GM12878 (cell line): ENCODE data around the gene PAX5. TPM values are rescaled to one million over a fixed set of nuclear protein-coding genes. Genes with fewer than 3 reads are reported as not detected.

ENCODE experiments used
- ATAC-seq: fragments of 200-7000 bp; cut with Tn5 transposase; 3 replicates; pipeline ENCODE4 v1.9.1; 2020; ENCODE audit warnings: mild to moderate bottlenecking, moderate library complexity
- BruUV-seq: library from RNA; stranded (reverse); fragments of 400-500 nt; replicated peaks from 2 replicates; lab custom pipeline; 2021; lab: Mats Ljungman, UMichigan
- CTCF ChIA-PET: fragments of 300-600 bp; sonication (Branson Sonifier 250); formaldehyde crosslinking; extraction: SDS; loops from one replicate; lab custom pipeline; 2021; ENCODE audit warnings: inconsistent platforms; lab: Yijun Ruan, JAX
- POLR2A ChIA-PET: fragments of 350-600 bp; formaldehyde crosslinking; extraction: SDS; loops from one replicate; lab custom pipeline; 2021; ENCODE audit warnings: inconsistent platforms; lab: Charles Lee
- RAD21 ChIA-PET: fragments of 300-600 bp; sonication (Branson Sonifier 250); formaldehyde crosslinking; loops from one replicate; lab custom pipeline; 2023; ENCODE audit warnings: antibody characterized with exemption; ENCODE audit not compliant: unreplicated experiment; lab: Charles Lee
- SMC1A ChIA-PET: fragments of 300-600 bp; sonication (Branson Sonifier 250); formaldehyde crosslinking; loops from one replicate; lab custom pipeline; 2023; ENCODE audit not compliant: unreplicated experiment, uncharacterized antibody; lab: Charles Lee
- DNase-seq: peaks from one replicate; pipeline ENCODE4 v3.0.0-alpha.2; 2011; ENCODE audit warnings: low read depth, low spot score
- FAIRE-seq: peaks from 3 replicates; lab custom pipeline; 2011; peaks lifted over from hg19 to GRCh38; lab: Jason Lieb, UNC
- H2AFZ ChIP-seq: 2 replicates; pipeline ENCODE4 v1.6.0; 2011; ENCODE audit warnings: low read depth, low read length, control low read depth; ENCODE audit not compliant: control insufficient read depth
- H3K27ac ChIP-seq: 2 replicates; pipeline ENCODE4 v1.5.1; 2011; ENCODE audit warnings: control low read depth; ENCODE audit not compliant: control insufficient read depth, insufficient read depth
- H3K27me3 ChIP-seq, 2 experiments: replicated peaks in 1 of 2; 2 replicates each; pipeline versions ENCODE4 v1.6.0 to v1.6.1; 2011; ENCODE audit warnings: low read length in 1 of 2; ENCODE audit not compliant: control insufficient read depth in 2 of 2, insufficient read depth in 2 of 2
- H3K36me3 ChIP-seq, 2 experiments: 2 replicates each; pipeline ENCODE4 v1.5.1; 2011; ENCODE audit warnings: low read length in 1 of 2; ENCODE audit not compliant: control insufficient read depth in 2 of 2, insufficient read depth in 2 of 2
- H3K4me1 ChIP-seq: 2 replicates; pipeline ENCODE4 v1.6.1; 2011; ENCODE audit warnings: mild to moderate bottlenecking, low read length, moderate library complexity, mixed read lengths; ENCODE audit not compliant: control insufficient read depth, insufficient read depth
- H3K4me2 ChIP-seq: 2 replicates; pipeline ENCODE4 v1.6.0; 2011; ENCODE audit warnings: control low read depth; ENCODE audit not compliant: control insufficient read depth, insufficient read depth
- H3K4me3 ChIP-seq: fragments of 200-600 bp; sonication (generic); 2 replicates; pipeline ENCODE4 v1.5.1; 2016
- H3K79me2 ChIP-seq: 2 replicates; pipeline ENCODE4 v1.6.0; 2011; ENCODE audit warnings: low read length; ENCODE audit not compliant: control insufficient read depth, insufficient read depth
- H3K9ac ChIP-seq: 2 replicates; pipeline ENCODE4 v1.8.0; 2011; ENCODE audit warnings: low read length, control low read depth, mixed read lengths; ENCODE audit not compliant: control insufficient read depth, insufficient read depth
- H3K9me3 ChIP-seq: replicated peaks from 3 replicates; pipeline ENCODE4 v1.5.1; 2011; ENCODE audit warnings: mild to moderate bottlenecking, low read length; ENCODE audit not compliant: control insufficient read depth, insufficient read depth
- H4K20me1 ChIP-seq: 2 replicates; pipeline ENCODE4 v1.6.0; 2011; ENCODE audit not compliant: control insufficient read depth, insufficient read depth
- E2F4 ChIP-seq: IDR thresholded peaks from 2 replicates; pipeline ENCODE4 v1.6.1; 2012; ENCODE audit warnings: low read depth, low read length, improper control_type of control experiment
- MXI1 ChIP-seq: fragments of 150-350 bp; IDR thresholded peaks from 2 replicates; pipeline ENCODE4 v1.6.1; 2011; ENCODE audit warnings: low read depth, mild to moderate bottlenecking, inconsistent platforms, low read length, improper control_type of control experiment
- SIX5 ChIP-seq: IDR thresholded peaks from 2 replicates; pipeline ENCODE4 v1.6.1; 2011; ENCODE audit warnings: mild to moderate bottlenecking, low read depth, low read length, moderate library complexity; ENCODE audit not compliant: severe bottlenecking
- SUPT20H ChIP-seq: IDR thresholded peaks from 2 replicates; pipeline ENCODE4 v1.6.1; 2011; ENCODE audit warnings: low read depth, mild to moderate bottlenecking, low read length, moderate library complexity, borderline replicate concordance; ENCODE audit not compliant: control insufficient read depth
- WGBS: methylation state at CpG from one replicate; pipeline ENCODE4 v1.1.6; 2016; ENCODE audit warnings: low lambda C conversion rate; ENCODE audit not compliant: insufficient replicate concordance, insufficient coverage; ENCODE audit errors: missing lambda C conversion rate; 5-methylcytosine and 5-hydroxymethylcytosine counted together
- in situ Hi-C: fragments of 300-500 bp; cut with MboI; formaldehyde crosslinking; loops from 9 replicates; pipeline ENCODE4 v1.14.3; 2018; ENCODE audit warnings: mixed read lengths
- intact Hi-C: fragments of 100-400 bp; cut with micrococcal nuclease; formaldehyde crosslinking; loops from one replicate; pipeline ENCODE4 v1.14.2; 2022; ENCODE audit not compliant: unreplicated experiment
- polyA plus RNA-seq, 11 experiments: library from polyadenylated mRNA; depleted of rRNA in 4 of 11; unstranded in 6 of 11; stranded (reverse) in 5 of 11; fragments of >200 nt; fragmentation: Nextera tagmentation in 4 of 11; fragmentation: Illumina TruSeq in 1 of 11; extraction: Ambion mirVana in 4 of 11; extraction: Trizol in 1 of 11; gene quantifications; 1 replicate in 1 of 11; 2 replicates in 10 of 11; pipeline versions ENCODE4 v1.2.1 to v1.2.3, GENCODE V29; 2011 to 2016; ENCODE audit warnings: inconsistent platforms in 2 of 11, missing spikeins in 2 of 11, low read depth in 1 of 11
- total RNA-seq, 4 experiments: library from RNA; depleted of rRNA in 3 of 4; stranded (reverse); fragments of >200 nt in 3 of 4; fragmentation: Illumina TruSeq in 1 of 4; extraction: Trizol in 1 of 4; gene quantifications; 2 replicates each; pipeline versions ENCODE4 v1.2.1 to v1.2.3, GENCODE V29; 2013 to 2021

Gene PAX5
- total and polyA plus RNA-seq, 10 of the 15 experiments (the other 5 are each of a cell fraction or from before 2014, with no cell fraction given), result 2.2 to 123 (median 31.9) TPM

- Histone ChIP-seq H3K27ac (no peak overlapping the region), H3K4me2 (no peak overlapping the region), H3K4me3 (no peak overlapping the region), H4K20me1 (no peaks in the 10 kb centered on the region), H3K9ac (no peak overlapping the region), H3K4me1 (no peaks in the 10 kb centered on the region), H3K36me3 (no peaks in the 10 kb centered on the region), H3K9me3 (peaks cover 5% of the 10 kb centered on the region; the same call in 2 of the 3 replicates)
- POLR2A ChIA-PET, result no interaction called here
- 20% methylated on average over 5 of the region's 5 CpGs for WGBS
- RAD21 ChIA-PET, result interaction anchor here (0.7 to 2.1 kb wide), 3 partner anchors 164 to 1253 kb away, joined by 3 to 4 read pairs (median 3); no protein-coding TSS in a partner anchor
- no peak for ATAC-seq
- CTCF ChIA-PET, result no interaction called here
- no peak for FAIRE-seq
- no peak for TF ChIP-seq SIX5
- TF ChIP-seq E2F4, result no peak
- no peak for TF ChIP-seq MXI1
- TF ChIP-seq SUPT20H, result no peak
- TF ChIP-seq, all 136 proteins: peak for 0
- Histone ChIP-seq H2AFZ (no peak overlapping the region), H3K27me3 (no peaks in the 10 kb centered on the region), H3K79me2 (no peaks in the 10 kb centered on the region)
- SMC1A ChIA-PET, result no interaction called here
- in situ Hi-C loops (no loop called here), intact Hi-C loops (no loop called here)
- DNase-seq, result no peak
- BruUV-seq, result no TSS peak
Observed at GRCh38 chr9:36796671-36797419, 237.2 kb downstream of the PAX5 start.
